A549 (cell line): ENCODE measurements around the gene FOXP3. TPM values are rescaled to one million over a fixed set of nuclear protein-coding genes. Genes with fewer than 3 reads are reported as not detected.

Experiments
- ATAC-seq, 2 experiments: fragments of 200-7000 bp in 1 of 2; fragments of >200 bp in 1 of 2; cut with Nextera tagmentation in 1 of 2; cut with Tn5 transposase in 1 of 2; 3 replicates each; pipeline versions ENCODE4 v1.8.0 to v1.9.1; 2018 to 2020; ENCODE audit warnings: mild to moderate bottlenecking in 1 of 2, moderate library complexity in 1 of 2
- CTCF ChIA-PET: fragments of 300-600 bp; sonication (Branson Sonifier 250); formaldehyde crosslinking; extraction: SDS; loops from one replicate; lab custom pipeline; 2021; ENCODE audit warnings: antibody characterized with exemption, inconsistent platforms; lab: Yijun Ruan, JAX
- POLR2A ChIA-PET: fragments of 350-600 bp; formaldehyde crosslinking; extraction: SDS; loops from one replicate; lab custom pipeline; 2021; ENCODE audit warnings: antibody characterized with exemption, inconsistent platforms; lab: Yijun Ruan, JAX
- DNase-seq, 2 experiments: peaks; one replicate each; pipeline versions ENCODE4 v3.0.0 to v3.0.0-alpha.2; 2011 to 2016; ENCODE audit warnings: low read depth in 1 of 2, low spot score in 1 of 2
- FAIRE-seq: peaks from 2 replicates; lab custom pipeline; 2011; peaks lifted over from hg19 to GRCh38; lab: Jason Lieb, UNC
- H3K27ac ChIP-seq, 2 experiments: fragments of >200 bp; sonication (Bioruptor Twin); formaldehyde crosslinking; 3 replicates each; pipeline ENCODE4 v1.5.1; 2016 to 2017
- H3K4me1 ChIP-seq: fragments of >200 bp; sonication (Bioruptor Twin); formaldehyde crosslinking; 3 replicates; pipeline ENCODE4 v1.6.1; 2016
- H3K4me2 ChIP-seq: fragments of >200 bp; sonication (Bioruptor Twin); formaldehyde crosslinking; 3 replicates; pipeline ENCODE4 v1.6.1; 2016
- H3K4me3 ChIP-seq: fragments of >200 bp; sonication (Bioruptor Twin); formaldehyde crosslinking; 3 replicates; pipeline ENCODE4 v1.5.1; 2016
- H3K9me3 ChIP-seq: fragments of >200 bp; sonication (Bioruptor Twin); formaldehyde crosslinking; 3 replicates; pipeline ENCODE4 v1.6.1; 2016
- ATOH8 ChIP-seq: fragments of 250-450 bp; sonication (Bioruptor Pico); IDR thresholded peaks from 2 replicates; pipeline ENCODE4 v1.5.0; 2020; ENCODE audit warnings: low read depth, mild to moderate bottlenecking, moderate library complexity
- CBX2 ChIP-seq: fragments of 200-600 bp; sonication (generic); IDR thresholded peaks from 2 replicates; pipeline ENCODE4 v1.6.1; 2016; ENCODE audit warnings: low read depth, mild to moderate bottlenecking, borderline replicate concordance
- CBX8 ChIP-seq: fragments of 200-600 bp; sonication (generic); IDR thresholded peaks from 2 replicates; pipeline ENCODE4 v1.6.1; 2016
- CTCF ChIP-seq: fragments of >200 bp; sonication (Bioruptor Twin); formaldehyde crosslinking; IDR thresholded peaks from 3 replicates; pipeline ENCODE4 v1.5.1; 2016
- E2F6 ChIP-seq: IDR thresholded peaks from 2 replicates; pipeline ENCODE4 v1.6.1; 2012; ENCODE audit warnings: low read depth, borderline replicate concordance
- EHF ChIP-seq: fragments of 250-450 bp; sonication (Bioruptor Pico); IDR thresholded peaks from 2 replicates; pipeline ENCODE4 v1.5.0; 2020; ENCODE audit warnings: mild to moderate bottlenecking
- EHMT2 ChIP-seq: fragments of 200-600 bp; sonication (generic); IDR thresholded peaks from 2 replicates; pipeline ENCODE4 v1.6.1; 2016; ENCODE audit warnings: antibody characterized with exemption, low read depth, mild to moderate bottlenecking, moderate library complexity
- EP300 ChIP-seq, 2 experiments: fragments of >200 bp; sonication (Bioruptor Twin); formaldehyde crosslinking; IDR thresholded peaks; 2 replicates in 1 of 2; 3 replicates in 1 of 2; pipeline ENCODE4 v1.6.1; 2016 to 2017
- ESRRA ChIP-seq: fragments of 150-350 bp; IDR thresholded peaks from 2 replicates; pipeline ENCODE4 v1.6.1; 2014; ENCODE audit warnings: mild to moderate bottlenecking, low read length, borderline replicate concordance
- HDAC2 ChIP-seq: fragments of 200-600 bp; sonication (generic); IDR thresholded peaks from 2 replicates; pipeline ENCODE4 v1.6.1; 2016
- HES2 ChIP-seq: fragments of >200 bp; sonication (Bioruptor Twin); formaldehyde crosslinking; IDR thresholded peaks from 2 replicates; pipeline ENCODE4 v1.6.1; 2016
- HEYL ChIP-seq: fragments of 250-450 bp; sonication (Bioruptor Pico); IDR thresholded peaks from 2 replicates; pipeline ENCODE4 v1.8.0; 2021; ENCODE audit warnings: mild to moderate bottlenecking, moderate library complexity
- HMGXB4 ChIP-seq: fragments of 250-450 bp; sonication (Bioruptor Pico); IDR thresholded peaks from 2 replicates; pipeline ENCODE4 v1.5.0; 2021; ENCODE audit warnings: mild to moderate bottlenecking, moderate library complexity, borderline replicate concordance
- HOXA7 ChIP-seq: fragments of 250-450 bp; sonication (Bioruptor Pico); IDR thresholded peaks from 2 replicates; pipeline ENCODE4 v1.5.0; 2020; ENCODE audit warnings: mild to moderate bottlenecking, moderate library complexity
- HOXB13 ChIP-seq: fragments of 250-450 bp; sonication (Bioruptor Pico); IDR thresholded peaks from 2 replicates; pipeline ENCODE4 v1.5.0; 2020; ENCODE audit warnings: low read depth, mild to moderate bottlenecking, moderate library complexity
- HOXB5 ChIP-seq: fragments of 250-450 bp; sonication (Bioruptor Pico); IDR thresholded peaks from 2 replicates; pipeline ENCODE4 v1.5.0; 2020; ENCODE audit warnings: mild to moderate bottlenecking, moderate library complexity
- JUN ChIP-seq, 2 experiments: fragments of >200 bp; sonication (Bioruptor Twin); formaldehyde crosslinking; IDR thresholded peaks; 2 replicates in 1 of 2; 3 replicates in 1 of 2; pipeline ENCODE4 v1.6.1; 2016 to 2017
- JUNB ChIP-seq: fragments of >200 bp; sonication (Bioruptor Twin); formaldehyde crosslinking; IDR thresholded peaks from 2 replicates; pipeline ENCODE4 v1.6.1; 2016
- MAX ChIP-seq: IDR thresholded peaks from 2 replicates; pipeline ENCODE4 v1.6.1; 2012
- MYC ChIP-seq: IDR thresholded peaks from 2 replicates; pipeline ENCODE4 v1.6.1; 2012; ENCODE audit warnings: mild to moderate bottlenecking, inconsistent platforms, low read length, improper control_type of control experiment, borderline replicate concordance
- NFE2L2 ChIP-seq: fragments of 150-350 bp; conservative IDR thresholded peaks from 2 replicates; pipeline ENCODE4 v1.6.1; 2014; ENCODE audit warnings: low read length
- PBX3 ChIP-seq: IDR thresholded peaks from 2 replicates; pipeline ENCODE4 v1.6.1; 2012
- PHF8 ChIP-seq: fragments of 200-600 bp; sonication (generic); IDR thresholded peaks from 2 replicates; pipeline ENCODE4 v1.6.1; 2016; ENCODE audit warnings: low read depth, mild to moderate bottlenecking, antibody characterized with exemption, moderate library complexity, borderline replicate concordance
- POLR2A ChIP-seq: IDR thresholded peaks from 2 replicates; pipeline ENCODE4 v1.6.1; 2012; ENCODE audit warnings: mild to moderate bottlenecking, low read length
- RARB ChIP-seq: fragments of 250-450 bp; sonication (Bioruptor Pico); IDR thresholded peaks from 2 replicates; pipeline ENCODE4 v1.8.0; 2021; ENCODE audit warnings: mild to moderate bottlenecking, moderate library complexity
- RCOR1 ChIP-seq: fragments of 150-350 bp; IDR thresholded peaks from 2 replicates; pipeline ENCODE4 v1.6.1; 2014; ENCODE audit warnings: antibody characterized with exemption, low read length, low read depth
- SMC3 ChIP-seq: fragments of >200 bp; sonication (Bioruptor Twin); formaldehyde crosslinking; IDR thresholded peaks from 3 replicates; pipeline ENCODE4 v1.6.1; 2018; ENCODE audit warnings: inconsistent platforms
- SREBF2 ChIP-seq: fragments of 450-650 bp; IDR thresholded peaks from 2 replicates; pipeline ENCODE4 v1.6.1; 2014; ENCODE audit warnings: mild to moderate bottlenecking, moderate library complexity
- TP53 ChIP-seq: fragments of 250-450 bp; sonication (Bioruptor Pico); IDR thresholded peaks from 2 replicates; pipeline ENCODE4 v1.5.0; 2021; ENCODE audit warnings: mild to moderate bottlenecking, moderate library complexity
- ZNF302 ChIP-seq: fragments of 250-450 bp; sonication (Bioruptor Pico); IDR thresholded peaks from 2 replicates; pipeline ENCODE4 v1.9.0; 2021; ENCODE audit warnings: inconsistent platforms, mild to moderate bottlenecking, moderate library complexity
- WGBS: methylation state at CpG from one replicate; pipeline ENCODE4 v1.1.6; 2017; ENCODE audit errors: missing lambda C conversion rate; 5-methylcytosine and 5-hydroxymethylcytosine counted together
- polyA plus RNA-seq, 4 experiments: library from polyadenylated mRNA; depleted of rRNA in 3 of 4; stranded (reverse); fragments of >200 nt; fragmentation: RNase III in 1 of 4; extraction: RNeasy Plus Mini Kit Qiagen cat#74134 plus additional on column Dnase treatment in 1 of 4; gene quantifications; 2 replicates in 3 of 4; 3 replicates in 1 of 4; pipeline ENCODE4 v1.2.3, GENCODE V29; 2011 to 2017

Gene FOXP3
- polyA plus RNA-seq, 2 of the 4 experiments (the other 2 are of a cell fraction) = 0.04 to 0.13 TPM

GRCh38 chrX:49249071-49249470, 15.4 kb downstream of the FOXP3 start:
- no peak for FAIRE-seq
- Histone ChIP-seq H3K9me3 (no peaks in the 10 kb centered on the region), H3K4me3 (no peak overlapping the region), H3K27ac (no peak overlapping the region), H3K4me2 (no peak overlapping the region), H3K4me1 (no peaks in the 10 kb centered on the region)
- ChIA-PET CTCF (interaction anchor here (1.2 kb wide), 1 partner anchor 19 kb away, joined by 3 read pairs; no protein-coding TSS in a partner anchor), POLR2A (interaction anchor here (0.6 to 1.1 kb wide), 2 partner anchors 14 to 120 kb away, joined by 3 read pairs; partner anchors contain the start of gene CCDC22)
- WGBS = no CpG with 5 or more reads among the region's 6 CpGs
- ATAC-seq = no peak
- TF ChIP-seq NFE2L2 (no peak), SREBF2 (no peak), EHF (CRISPR knock-in tag) (no peak), CBX2 (no peak), HDAC2 (no peak), EP300 (IDR thresholded peaks at IDR 0.05) (no peak), E2F6 (no peak), HEYL (CRISPR knock-in tag) (no peak), MAX (no peak), HOXA7 (CRISPR knock-in tag) (no peak), CTCF (no peak), POLR2A (no peak), ATOH8 (CRISPR knock-in tag) (no peak), PBX3 (no peak), ESRRA (no peak), ZNF302 (CRISPR knock-in tag) (no peak), PHF8 (no peak), CBX8 (no peak), HES2 (no peak), RCOR1 (no peak)
- DNase-seq = no peak

- ATAC-seq (no peak), FAIRE-seq (no peak), DNase-seq (no peak)
- WGBS = 98% methylated on average over 8 of the region's 28 CpGs
- Histone ChIP-seq H3K4me2 (no peak overlapping the region), H3K27ac (no peak overlapping the region), H3K4me1 (no peaks in the 10 kb centered on the region), H3K4me3 (no peak overlapping the region), H3K9me3 (no peaks in the 10 kb centered on the region)
- POLR2A ChIA-PET = interaction anchor here (1.0 to 1.1 kb wide), 2 partner anchors 13 to 57 kb away, joined by 3 read pairs; partner anchors contain the start of gene CCDC22
- CTCF ChIA-PET = interaction anchor here (0.9 to 1.0 kb wide), 2 partner anchors 9 to 31 kb away, joined by 3 read pairs; no protein-coding TSS in a partner anchor
- no peak for TF ChIP-seq SMC3
- TF ChIP-seq HOXB13 (CRISPR knock-in tag) = no peak
- TF ChIP-seq HES2 = no peak
- TF ChIP-seq JUN (IDR thresholded peaks at IDR 0.05) = no peak
- TF ChIP-seq PHF8 = no peak
- TF ChIP-seq MYC = no peak
- TF ChIP-seq HDAC2 = no peak
- no peak for TF ChIP-seq RARB (CRISPR knock-in tag)
- TF ChIP-seq HMGXB4 (CRISPR knock-in tag) = no peak
- no peak for TF ChIP-seq JUNB
- TF ChIP-seq SREBF2 = no peak
- no peak for TF ChIP-seq HOXB5
- no peak for TF ChIP-seq MAX
- no peak for TF ChIP-seq TP53 (CRISPR knock-in tag)
- TF ChIP-seq EHMT2 = no peak
- TF ChIP-seq CBX8 = no peak
- TF ChIP-seq HOXA7 (CRISPR knock-in tag) = no peak
Observed at GRCh38 chrX:49247916-49248811, 16.3 kb downstream of the FOXP3 start.
